ENCODE measurements around the gene FZD8.

- TF ChIP-seq CTCF (IDR thresholded peaks at IDR 0.05; ENCODE audit: low read depth, low read length, missing input control) (no peak), RAD21 (IDR thresholded peaks at IDR 0.05) (no peak), ZBTB33 (IDR thresholded peaks at IDR 0.05) (no peak), JUND (IDR thresholded peaks at IDR 0.05) (no peak), TAF1 (conservative IDR thresholded peaks at IDR 0.05) (no peak), FOXA1 (IDR thresholded peaks at IDR 0.05) (no peak)
These were observed 42.5 kb upstream of the FZD8 start for GRCh38 chr10:35684586-35684985.

All from liver (tissue), 3 donors.